Measurements from ENCODE around the gene TMEM130.
"Not testable (repeated sequence)": the region's sequence is repeated elsewhere in the genome, so short reads cannot be mapped to it uniquely, and the experiment has no call there.

TMEM130 gene

GRCh38 chr7:98855610-98856422, 14.0 kb downstream of the TMEM130 start:
- H3K27ac ChIP-seq (ENCODE audit: low read depth in 2 of 2, low read length in 2 of 2): no peak overlapping the region
- no peak overlapping the region for H3K4me3 ChIP-seq (ENCODE audit: low read length in 2 of 2)
- H3K9me3 ChIP-seq (ENCODE audit: control insufficient read depth in 2 of 2, low read length in 2 of 2): no peaks in the 10 kb centered on the region
- H3K36me3 ChIP-seq (ENCODE audit: control insufficient read depth in 2 of 2, insufficient read depth in 2 of 2, low read length in 2 of 2): no peaks in the 10 kb centered on the region
- no peak overlapping the region for H3K9ac ChIP-seq (ENCODE audit: low read depth in 1 of 2, low read length in 2 of 2)
- H3K4me1 ChIP-seq (ENCODE audit: control insufficient read depth in 2 of 2, insufficient read depth in 2 of 2, low read length in 2 of 2): no peaks in the 10 kb centered on the region
- H3K27me3 ChIP-seq (ENCODE audit: control insufficient read depth in 2 of 2, insufficient read depth in 2 of 2, low read length in 2 of 2): no peaks in the 10 kb centered on the region

- Histone ChIP-seq H3K9me3 (ENCODE audit: control insufficient read depth in 2 of 2, low read length in 2 of 2) (peaks cover 0 to 8% of the 10 kb centered on the region in 2 donors), H3K9ac (ENCODE audit: low read depth in 1 of 2, low read length in 2 of 2) (no peak overlapping the region), H3K4me3 (ENCODE audit: low read length in 2 of 2) (no peak overlapping the region), H3K4me1 (ENCODE audit: control insufficient read depth in 2 of 2, insufficient read depth in 2 of 2, low read length in 2 of 2) (no peaks in the 10 kb centered on the region), H3K27ac (ENCODE audit: low read depth in 2 of 2, low read length in 2 of 2) (no peak overlapping the region), H3K27me3 (ENCODE audit: control insufficient read depth in 2 of 2, insufficient read depth in 2 of 2, low read length in 2 of 2) (no peaks in the 10 kb centered on the region), H3K36me3 (ENCODE audit: control insufficient read depth in 2 of 2, insufficient read depth in 2 of 2, low read length in 2 of 2) (no peaks in the 10 kb centered on the region)
Measured at GRCh38 chr7:98852826-98853225, 17.0 kb downstream of the TMEM130 start.

GRCh38 chr7:98848918-98849317, 20.9 kb downstream of the TMEM130 start:
- Histone ChIP-seq H3K27me3 (ENCODE audit: control insufficient read depth in 2 of 2, insufficient read depth in 2 of 2, low read length in 2 of 2) (no peaks in the 10 kb centered on the region), H3K4me1 (ENCODE audit: control insufficient read depth in 2 of 2, insufficient read depth in 2 of 2, low read length in 2 of 2) (no peaks in the 10 kb centered on the region), H3K9me3 (ENCODE audit: control insufficient read depth in 2 of 2, low read length in 2 of 2) (peaks cover 0 to 8% of the 10 kb centered on the region in 2 donors), H3K9ac (ENCODE audit: low read depth in 1 of 2, low read length in 2 of 2) (no peak overlapping the region), H3K36me3 (ENCODE audit: control insufficient read depth in 2 of 2, insufficient read depth in 2 of 2, low read length in 2 of 2) (no peaks in the 10 kb centered on the region), H3K4me3 (ENCODE audit: low read length in 2 of 2) (no peak overlapping the region), H3K27ac (ENCODE audit: low read depth in 2 of 2, low read length in 2 of 2) (no peak overlapping the region)

- not testable (repeated sequence) for H3K27me3 ChIP-seq (ENCODE audit: control insufficient read depth in 2 of 2, insufficient read depth in 2 of 2, low read length in 2 of 2); H3K9me3 ChIP-seq (ENCODE audit: control insufficient read depth in 2 of 2, low read length in 2 of 2); H3K27ac ChIP-seq (ENCODE audit: low read depth in 2 of 2, low read length in 2 of 2); H3K9ac ChIP-seq (ENCODE audit: low read depth in 1 of 2, low read length in 2 of 2); H3K36me3 ChIP-seq (ENCODE audit: control insufficient read depth in 2 of 2, insufficient read depth in 2 of 2, low read length in 2 of 2); H3K4me1 ChIP-seq (ENCODE audit: control insufficient read depth in 2 of 2, insufficient read depth in 2 of 2, low read length in 2 of 2); H3K4me3 ChIP-seq (ENCODE audit: low read length in 2 of 2)
Measured at GRCh38 chr7:98842552-98842951, 27.3 kb downstream of the TMEM130 start.

- Histone ChIP-seq H3K9me3 (ENCODE audit: control insufficient read depth in 2 of 2, low read length in 2 of 2) (no peaks in the 10 kb centered on the region), H3K4me3 (ENCODE audit: low read length in 2 of 2) (no peak overlapping the region), H3K9ac (ENCODE audit: low read depth in 1 of 2, low read length in 2 of 2) (no peak overlapping the region), H3K36me3 (ENCODE audit: control insufficient read depth in 2 of 2, insufficient read depth in 2 of 2, low read length in 2 of 2) (no peaks in the 10 kb centered on the region), H3K27me3 (ENCODE audit: control insufficient read depth in 2 of 2, insufficient read depth in 2 of 2, low read length in 2 of 2) (peaks cover 0 to 3% of the 10 kb centered on the region in 2 donors), H3K4me1 (ENCODE audit: control insufficient read depth in 2 of 2, insufficient read depth in 2 of 2, low read length in 2 of 2) (no peaks in the 10 kb centered on the region), H3K27ac (ENCODE audit: low read depth in 2 of 2, low read length in 2 of 2) (no peak overlapping the region)
Measured at GRCh38 chr7:98841179-98841997, 28.4 kb downstream of the TMEM130 start.

- H3K27me3 ChIP-seq (ENCODE audit: control insufficient read depth in 2 of 2, insufficient read depth in 2 of 2, low read length in 2 of 2): peaks cover 0 to 3% of the 10 kb centered on the region in 2 donors
- H3K9ac ChIP-seq (ENCODE audit: low read depth in 1 of 2, low read length in 2 of 2): no peak overlapping the region
- no peaks in the 10 kb centered on the region for H3K4me1 ChIP-seq (ENCODE audit: control insufficient read depth in 2 of 2, insufficient read depth in 2 of 2, low read length in 2 of 2)
- no peak overlapping the region for H3K4me3 ChIP-seq (ENCODE audit: low read length in 2 of 2)
- H3K27ac ChIP-seq (ENCODE audit: low read depth in 2 of 2, low read length in 2 of 2): no peak overlapping the region
- H3K9me3 ChIP-seq (ENCODE audit: control insufficient read depth in 2 of 2, low read length in 2 of 2): no peaks in the 10 kb centered on the region
- no peaks in the 10 kb centered on the region for H3K36me3 ChIP-seq (ENCODE audit: control insufficient read depth in 2 of 2, insufficient read depth in 2 of 2, low read length in 2 of 2)
Measured at GRCh38 chr7:98840722-98841121, 29.1 kb downstream of the TMEM130 start.

- Histone ChIP-seq H3K9ac (ENCODE audit: low read depth in 1 of 2, low read length in 2 of 2) (no peak overlapping the region), H3K36me3 (ENCODE audit: control insufficient read depth in 2 of 2, insufficient read depth in 2 of 2, low read length in 2 of 2) (no peaks in the 10 kb centered on the region), H3K4me1 (ENCODE audit: control insufficient read depth in 2 of 2, insufficient read depth in 2 of 2, low read length in 2 of 2) (no peaks in the 10 kb centered on the region), H3K4me3 (ENCODE audit: low read length in 2 of 2) (no peak overlapping the region), H3K9me3 (ENCODE audit: control insufficient read depth in 2 of 2, low read length in 2 of 2) (no peaks in the 10 kb centered on the region), H3K27me3 (ENCODE audit: control insufficient read depth in 2 of 2, insufficient read depth in 2 of 2, low read length in 2 of 2) (peaks cover 0 to 3% of the 10 kb centered on the region in 2 donors), H3K27ac (ENCODE audit: low read depth in 2 of 2, low read length in 2 of 2) (no peak overlapping the region)
Measured at GRCh38 chr7:98840096-98840495, 29.7 kb downstream of the TMEM130 start.

GRCh38 chr7:98837630-98837972, 32.2 kb downstream of the TMEM130 start:
- no peaks in the 10 kb centered on the region for H3K36me3 ChIP-seq (ENCODE audit: control insufficient read depth in 2 of 2, insufficient read depth in 2 of 2, low read length in 2 of 2)
- no peak overlapping the region for H3K4me3 ChIP-seq (ENCODE audit: low read length in 2 of 2)
- no peaks in the 10 kb centered on the region for H3K9me3 ChIP-seq (ENCODE audit: control insufficient read depth in 2 of 2, low read length in 2 of 2)
- H3K9ac ChIP-seq (ENCODE audit: low read depth in 1 of 2, low read length in 2 of 2): no peak overlapping the region
- H3K4me1 ChIP-seq (ENCODE audit: control insufficient read depth in 2 of 2, insufficient read depth in 2 of 2, low read length in 2 of 2): no peaks in the 10 kb centered on the region
- no peaks in the 10 kb centered on the region for H3K27me3 ChIP-seq (ENCODE audit: control insufficient read depth in 2 of 2, insufficient read depth in 2 of 2, low read length in 2 of 2)
- H3K27ac ChIP-seq (ENCODE audit: low read depth in 2 of 2, low read length in 2 of 2): no peak overlapping the region

GRCh38 chr7:98836811-98837629, 32.8 kb downstream of the TMEM130 start:
- Histone ChIP-seq H3K9ac (ENCODE audit: low read depth in 1 of 2, low read length in 2 of 2) (no peak overlapping the region), H3K9me3 (ENCODE audit: control insufficient read depth in 2 of 2, low read length in 2 of 2) (no peaks in the 10 kb centered on the region), H3K27me3 (ENCODE audit: control insufficient read depth in 2 of 2, insufficient read depth in 2 of 2, low read length in 2 of 2) (no peaks in the 10 kb centered on the region), H3K27ac (ENCODE audit: low read depth in 2 of 2, low read length in 2 of 2) (no peak overlapping the region), H3K4me3 (ENCODE audit: low read length in 2 of 2) (no peak overlapping the region), H3K36me3 (ENCODE audit: control insufficient read depth in 2 of 2, insufficient read depth in 2 of 2, low read length in 2 of 2) (no peaks in the 10 kb centered on the region), H3K4me1 (ENCODE audit: control insufficient read depth in 2 of 2, insufficient read depth in 2 of 2, low read length in 2 of 2) (no peaks in the 10 kb centered on the region)

- H3K4me1 ChIP-seq (ENCODE audit: control insufficient read depth in 2 of 2, insufficient read depth in 2 of 2, low read length in 2 of 2): no peaks in the 10 kb centered on the region
- H3K36me3 ChIP-seq (ENCODE audit: control insufficient read depth in 2 of 2, insufficient read depth in 2 of 2, low read length in 2 of 2): no peaks in the 10 kb centered on the region
- H3K9ac ChIP-seq (ENCODE audit: low read depth in 1 of 2, low read length in 2 of 2): no peak overlapping the region
- no peak overlapping the region for H3K4me3 ChIP-seq (ENCODE audit: low read length in 2 of 2)
- no peaks in the 10 kb centered on the region for H3K9me3 ChIP-seq (ENCODE audit: control insufficient read depth in 2 of 2, low read length in 2 of 2)
- H3K27me3 ChIP-seq (ENCODE audit: control insufficient read depth in 2 of 2, insufficient read depth in 2 of 2, low read length in 2 of 2): no peaks in the 10 kb centered on the region
- H3K27ac ChIP-seq (ENCODE audit: low read depth in 2 of 2, low read length in 2 of 2): no peak overlapping the region
Measured at GRCh38 chr7:98834949-98835348, 34.9 kb downstream of the TMEM130 start.
